HG02852 (cell line): ENCODE measurements around the gene GON4L.
"Not testable (repeated sequence)": the region's sequence is repeated elsewhere in the genome, so short reads cannot be mapped to it uniquely, and the experiment has no call there.

Experiments
- ATAC-seq: cut with Tn5 transposase; IDR thresholded peaks from one replicate; pipeline ENCODE4 v1.9.1; 2021; ENCODE audit warnings: mild to moderate bottlenecking, moderate library complexity; ENCODE audit not compliant: unreplicated experiment

Gene GON4L, protein sequence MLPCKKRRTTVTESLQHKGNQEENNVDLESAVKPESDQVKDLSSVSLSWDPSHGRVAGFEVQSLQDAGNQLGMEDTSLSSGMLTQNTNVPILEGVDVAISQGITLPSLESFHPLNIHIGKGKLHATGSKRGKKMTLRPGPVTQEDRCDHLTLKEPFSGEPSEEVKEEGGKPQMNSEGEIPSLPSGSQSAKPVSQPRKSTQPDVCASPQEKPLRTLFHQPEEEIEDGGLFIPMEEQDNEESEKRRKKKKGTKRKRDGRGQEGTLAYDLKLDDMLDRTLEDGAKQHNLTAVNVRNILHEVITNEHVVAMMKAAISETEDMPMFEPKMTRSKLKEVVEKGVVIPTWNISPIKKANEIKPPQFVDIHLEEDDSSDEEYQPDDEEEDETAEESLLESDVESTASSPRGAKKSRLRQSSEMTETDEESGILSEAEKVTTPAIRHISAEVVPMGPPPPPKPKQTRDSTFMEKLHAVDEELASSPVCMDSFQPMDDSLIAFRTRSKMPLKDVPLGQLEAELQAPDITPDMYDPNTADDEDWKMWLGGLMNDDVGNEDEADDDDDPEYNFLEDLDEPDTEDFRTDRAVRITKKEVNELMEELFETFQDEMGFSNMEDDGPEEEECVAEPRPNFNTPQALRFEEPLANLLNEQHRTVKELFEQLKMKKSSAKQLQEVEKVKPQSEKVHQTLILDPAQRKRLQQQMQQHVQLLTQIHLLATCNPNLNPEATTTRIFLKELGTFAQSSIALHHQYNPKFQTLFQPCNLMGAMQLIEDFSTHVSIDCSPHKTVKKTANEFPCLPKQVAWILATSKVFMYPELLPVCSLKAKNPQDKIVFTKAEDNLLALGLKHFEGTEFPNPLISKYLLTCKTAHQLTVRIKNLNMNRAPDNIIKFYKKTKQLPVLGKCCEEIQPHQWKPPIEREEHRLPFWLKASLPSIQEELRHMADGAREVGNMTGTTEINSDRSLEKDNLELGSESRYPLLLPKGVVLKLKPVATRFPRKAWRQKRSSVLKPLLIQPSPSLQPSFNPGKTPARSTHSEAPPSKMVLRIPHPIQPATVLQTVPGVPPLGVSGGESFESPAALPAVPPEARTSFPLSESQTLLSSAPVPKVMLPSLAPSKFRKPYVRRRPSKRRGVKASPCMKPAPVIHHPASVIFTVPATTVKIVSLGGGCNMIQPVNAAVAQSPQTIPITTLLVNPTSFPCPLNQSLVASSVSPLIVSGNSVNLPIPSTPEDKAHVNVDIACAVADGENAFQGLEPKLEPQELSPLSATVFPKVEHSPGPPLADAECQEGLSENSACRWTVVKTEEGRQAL (N-terminal part only)

GRCh38 chr1:155856975-155857930 lies at the start of gene GON4L:
GON4L (minus strand) TSS chr1:155857214; CDS start chr1:155853780, 3,434 bp downstream.
- ATAC-seq = peak; percentile 51

DNA sequence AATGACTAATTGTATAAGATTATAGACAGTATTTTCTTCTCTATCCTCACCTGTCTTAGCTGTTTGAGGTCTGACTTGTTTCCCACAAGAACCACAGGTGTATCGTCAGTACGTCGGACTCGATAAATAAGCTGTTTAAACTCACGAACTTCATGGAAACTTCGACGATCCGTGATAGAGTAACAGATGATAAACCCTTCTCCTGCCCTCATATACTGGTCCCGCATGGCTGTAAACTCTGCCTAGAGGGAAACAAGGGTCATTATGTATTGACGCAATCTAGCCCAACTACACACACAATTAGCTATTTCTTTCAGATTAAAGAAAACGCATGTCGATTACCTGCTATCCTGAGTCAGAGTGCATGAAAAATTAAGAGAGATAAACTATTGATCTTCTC lies 47.2 kb upstream of the GON4L start:
- ATAC-seq = no peak

GRCh38 chr1:155900161-155900560 lies 43.1 kb upstream of the GON4L start:
- ATAC-seq = no peak

GRCh38 chr1:155899683-155900082 lies 42.7 kb upstream of the GON4L start:
- no peak for ATAC-seq

GRCh38 chr1:155898888-155899287 lies 41.9 kb upstream of the GON4L start:
- no peak for ATAC-seq

- ATAC-seq = no peak
Observed at GRCh38 chr1:155897746-155898145, 40.7 kb upstream of the GON4L start.

- not testable (repeated sequence) for ATAC-seq
Observed at GRCh38 chr1:155896476-155896875, 39.5 kb upstream of the GON4L start.

- ATAC-seq = not testable (repeated sequence)
Observed at GRCh38 chr1:155895617-155896016, 38.6 kb upstream of the GON4L start.

DNA sequence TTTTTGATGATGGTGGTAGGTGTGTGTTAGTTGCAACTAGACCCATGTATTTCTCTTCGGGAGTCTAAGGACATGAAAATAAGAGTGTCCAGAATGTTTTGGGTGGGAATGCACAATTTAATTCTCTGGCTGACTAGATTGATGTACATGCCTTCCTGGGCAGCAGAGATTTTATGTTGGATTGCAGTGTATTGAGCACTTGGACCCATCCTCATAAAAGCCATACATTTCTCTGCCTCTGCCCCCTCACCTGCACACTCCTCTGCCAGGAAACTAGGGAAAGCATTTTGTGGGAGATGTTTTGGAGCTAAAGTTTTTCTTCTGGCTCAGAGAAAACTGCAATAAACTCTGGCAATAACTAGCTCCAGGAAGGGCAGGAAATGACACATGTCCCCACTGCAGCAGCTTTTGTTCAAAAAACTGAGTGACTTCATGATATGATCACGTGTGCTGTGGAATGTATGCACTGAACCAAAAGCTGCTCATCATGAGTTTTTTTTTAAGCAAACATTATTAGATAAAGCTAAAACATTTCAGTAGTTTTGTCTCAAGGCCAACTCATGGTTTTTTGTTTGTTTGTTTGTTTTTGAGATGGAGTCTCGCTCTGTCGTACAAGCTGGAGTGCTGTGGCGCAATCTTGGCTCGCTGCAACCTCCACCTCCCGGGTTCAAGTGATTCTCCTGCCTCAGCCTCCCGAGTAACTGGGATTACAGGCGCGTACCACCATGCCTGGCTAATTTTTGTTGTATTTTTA lies 36.6 kb upstream of the GON4L start:
- no peak for ATAC-seq

GRCh38 chr1:155892796-155893195 lies 35.8 kb upstream of the GON4L start:
- no peak for ATAC-seq

GRCh38 chr1:155890251-155890650 lies 33.2 kb upstream of the GON4L start:
- no peak for ATAC-seq

DNA sequence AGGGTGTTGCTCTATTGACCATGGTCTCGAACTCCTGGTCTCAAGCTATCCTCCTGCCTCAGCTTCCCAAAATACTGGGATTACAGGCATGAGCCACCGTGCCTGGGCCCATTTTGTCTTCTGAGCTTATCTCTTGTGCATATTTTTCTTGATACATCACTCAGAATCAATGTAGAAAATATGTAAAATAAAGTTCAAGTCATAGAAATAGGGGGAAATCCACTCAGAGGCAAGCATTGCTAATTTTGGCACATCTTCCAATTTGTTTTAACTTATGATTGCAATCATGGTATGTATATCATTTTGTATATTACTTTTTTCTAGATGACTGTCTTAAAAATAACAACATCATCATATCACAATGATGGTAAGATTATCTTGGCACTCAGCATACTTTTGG lies 32.6 kb upstream of the GON4L start:
- ATAC-seq = no peak

GRCh38 chr1:155888481-155888880 lies 31.5 kb upstream of the GON4L start:
- ATAC-seq = no peak

DNA sequence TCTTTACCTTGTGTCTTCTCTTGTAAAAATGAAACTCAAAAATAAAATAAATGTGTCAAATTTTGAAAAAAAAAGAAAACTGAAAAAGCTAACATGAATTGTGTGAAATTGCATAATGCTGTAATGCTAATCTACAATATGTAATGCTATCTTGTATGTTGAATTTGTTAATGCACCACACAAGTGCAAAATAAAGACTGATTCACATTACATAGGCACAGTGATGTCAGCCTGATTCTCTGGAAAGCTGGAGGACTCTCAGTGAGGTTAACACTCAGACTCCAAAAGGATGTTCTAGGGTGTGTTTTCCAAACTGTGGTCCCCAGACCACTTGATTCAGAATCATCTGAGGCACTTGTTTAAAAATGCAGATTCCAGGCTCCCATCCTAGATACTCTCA lies 28.0 kb upstream of the GON4L start:
- no peak for ATAC-seq

GRCh38 chr1:155884031-155884960 lies 27.3 kb upstream of the GON4L start:
- ATAC-seq = no peak

- no peak for ATAC-seq
Observed at GRCh38 chr1:155882766-155883165, 25.8 kb upstream of the GON4L start.

DNA sequence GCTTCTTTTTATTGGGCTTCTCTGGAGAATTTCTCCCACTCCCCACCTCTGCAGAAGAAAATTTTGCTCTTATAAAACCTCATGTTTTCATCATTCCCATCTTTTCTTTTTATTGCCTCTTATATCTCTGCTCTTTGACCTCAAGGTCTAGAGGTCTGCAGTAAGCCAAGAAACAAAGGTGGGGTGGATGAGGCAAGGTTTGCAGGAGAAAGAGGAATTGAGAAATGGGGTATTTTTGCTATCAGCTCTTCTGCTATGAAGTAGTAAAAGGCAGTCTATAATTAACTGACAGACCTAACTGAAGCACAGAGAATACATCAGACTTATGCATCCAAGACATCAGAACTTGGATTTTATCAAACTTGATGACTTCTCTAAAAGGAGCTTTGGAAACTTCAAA lies 25.2 kb upstream of the GON4L start:
- no peak for ATAC-seq

- ATAC-seq = no peak
Observed at GRCh38 chr1:155880950-155881349, 23.9 kb upstream of the GON4L start.
